ENCODE results near the gene PROSER3.

Gene PROSER3

GRCh38 chr19:35779033-35779432 is 21.1 kb downstream of the PROSER3 start:
- no peak for DNase-seq

- no peak for DNase-seq
Measured at GRCh38 chr19:35780058-35780457, 22.1 kb downstream of the PROSER3 start.

GRCh38 chr19:35780717-35781116 is 22.7 kb downstream of the PROSER3 start:
- no peak for DNase-seq

- no peak for DNase-seq
Measured at GRCh38 chr19:35781650-35782049, 23.7 kb downstream of the PROSER3 start.

- DNase-seq: no peak
Measured at GRCh38 chr19:35782589-35782988, 24.6 kb downstream of the PROSER3 start.

- no peak for DNase-seq
Measured at GRCh38 chr19:35783469-35784434, 25.8 kb downstream of the PROSER3 start.

- DNase-seq: no peak
Measured at GRCh38 chr19:35784503-35785338, 26.7 kb downstream of the PROSER3 start.

- DNase-seq: no peak
Measured at GRCh38 chr19:35785339-35785627, 27.3 kb downstream of the PROSER3 start.

GRCh38 chr19:35786299-35787160 is 28.6 kb downstream of the PROSER3 start:
- no peak for DNase-seq

GRCh38 chr19:35787227-35787799 is 29.3 kb downstream of the PROSER3 start:
- no peak for DNase-seq

- no peak for DNase-seq
Measured at GRCh38 chr19:35788205-35788960, 30.4 kb downstream of the PROSER3 start.

- no peak for DNase-seq
Measured at GRCh38 chr19:35789195-35789977, 31.4 kb downstream of the PROSER3 start.

- DNase-seq: no peak
Measured at GRCh38 chr19:35789978-35790944, 32.3 kb downstream of the PROSER3 start.

- no peak for DNase-seq
Measured at GRCh38 chr19:35790981-35791813, 33.2 kb downstream of the PROSER3 start.

GRCh38 chr19:35791814-35792279 is 33.9 kb downstream of the PROSER3 start:
- DNase-seq: no peak

GRCh38 chr19:35792312-35792711 is 34.3 kb downstream of the PROSER3 start:
- no peak for DNase-seq

- DNase-seq: no peak
Measured at GRCh38 chr19:35792888-35793287, 34.9 kb downstream of the PROSER3 start.

GRCh38 chr19:35793381-35794165 is 35.6 kb downstream of the PROSER3 start:
- DNase-seq: no peak

Data from CD4-positive, alpha-beta T cell treated with Interleukin-15 for 1 hour (primary cell).